ENCODE data around the gene VASP.

DNA sequence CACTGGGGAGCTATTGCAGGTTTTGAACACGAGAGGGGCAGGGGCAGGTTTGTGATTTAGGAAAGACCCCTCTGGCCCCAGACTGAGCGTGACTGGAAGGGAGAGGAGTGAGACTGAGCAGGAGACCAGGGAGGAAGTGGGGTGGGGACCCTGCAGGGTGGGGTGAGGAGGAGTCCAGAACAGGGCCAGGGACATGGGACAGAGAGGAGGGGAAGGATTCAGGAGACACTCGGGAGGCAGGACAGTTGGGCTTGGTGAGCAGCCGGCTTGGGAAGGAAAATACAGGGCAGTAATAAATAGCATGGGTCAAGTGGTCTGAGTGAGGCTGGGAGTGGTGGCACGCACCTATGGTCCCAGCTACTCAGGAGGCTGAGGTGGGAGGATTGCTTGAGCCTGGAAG is 30.1 kb upstream of the VASP start:
- TF ChIP-seq, protein P1, sequence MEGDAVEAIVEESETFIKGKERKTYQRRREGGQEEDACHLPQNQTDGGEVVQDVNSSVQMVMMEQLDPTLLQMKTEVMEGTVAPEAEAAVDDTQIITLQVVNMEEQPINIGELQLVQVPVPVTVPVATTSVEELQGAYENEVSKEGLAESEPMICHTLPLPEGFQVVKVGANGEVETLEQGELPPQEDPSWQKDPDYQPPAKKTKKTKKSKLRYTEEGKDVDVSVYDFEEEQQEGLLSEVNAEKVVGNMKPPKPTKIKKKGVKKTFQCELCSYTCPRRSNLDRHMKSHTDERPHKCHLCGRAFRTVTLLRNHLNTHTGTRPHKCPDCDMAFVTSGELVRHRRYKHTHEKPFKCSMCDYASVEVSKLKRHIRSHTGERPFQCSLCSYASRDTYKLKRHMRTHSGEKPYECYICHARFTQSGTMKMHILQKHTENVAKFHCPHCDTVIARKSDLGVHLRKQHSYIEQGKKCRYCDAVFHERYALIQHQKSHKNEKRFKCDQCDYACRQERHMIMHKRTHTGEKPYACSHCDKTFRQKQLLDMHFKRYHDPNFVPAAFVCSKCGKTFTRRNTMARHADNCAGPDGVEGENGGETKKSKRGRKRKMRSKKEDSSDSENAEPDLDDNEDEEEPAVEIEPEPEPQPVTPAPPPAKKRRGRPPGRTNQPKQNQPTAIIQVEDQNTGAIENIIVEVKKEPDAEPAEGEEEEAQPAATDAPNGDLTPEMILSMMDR (IDR thresholded peaks at IDR 0.05): no peak
- no peak for TF ChIP-seq POLR2A (IDR thresholded peaks at IDR 0.05)

All from gastroesophageal sphincter (tissue), 3 donors.